H1 (cell line): ENCODE measurements around the gene FMO5. TPM values are rescaled to one million over a fixed set of nuclear protein-coding genes. Genes with fewer than 3 reads are reported as not detected.

ENCODE experiments used
- polyA plus RNA-seq, 7 experiments: library from polyadenylated mRNA; depleted of rRNA in 3 of 7; stranded (reverse) in 5 of 7; unstranded in 2 of 7; fragments of >200 nt in 5 of 7; fragments of 200-250 nt in 2 of 7; gene quantifications; 1 replicate in 5 of 7; 2 replicates in 1 of 7; 4 replicates in 1 of 7; pipeline versions ENCODE4 v1.2.1 to v1.2.3, GENCODE V29; 2011 to 2013; ENCODE audit warnings: missing spikeins in 2 of 7, mixed read lengths in 2 of 7
- total RNA-seq: library from RNA; stranded (reverse); fragmentation: NEBNext Ultra II Directional; extraction: Animal tissue kit (Norgen Biotek cat#: 25700); gene quantifications from 2 replicates; pipeline ENCODE4 v1.2.1, GENCODE V29; 2021

FMO5 gene
- total and polyA plus RNA-seq, 2 of the 8 experiments (the other 6 are each of a cell fraction or from before 2014, with no cell fraction given) = 0.27 to 0.34 TPM

Other genes starting within 250 kb of the FMO5 start
- gene PRKAB2, start 52.9 kb downstream of the FMO5 start, total RNA-seq = 18.9 and 19.8 TPM in 2 replicates
- gene PRKAB2, start 52.9 kb downstream of the FMO5 start, polyA plus RNA-seq (2011; rRNA removed) = 12.1 and 15.0 TPM in 2 replicates
- 49.9 and 51.2 TPM in 2 replicates for gene CHD1L, start 17.3 kb upstream of the FMO5 start, total RNA-seq
- gene CHD1L, start 17.3 kb upstream of the FMO5 start, polyA plus RNA-seq (2011; rRNA removed) = 12.4 and 20.2 TPM in 2 replicates